ENCODE data around the gene CDPF1. TPM values are rescaled to one million over a fixed set of nuclear protein-coding genes. Genes with fewer than 3 reads are reported as not detected.

The CDPF1 gene, protein sequence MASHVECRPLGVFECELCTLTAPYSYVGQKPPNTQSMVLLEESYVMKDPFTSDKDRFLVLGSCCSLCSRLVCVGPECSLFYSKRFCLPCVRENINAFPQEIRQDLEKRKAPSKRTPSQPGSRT
- total RNA-seq (10 to 100 TPM in 1 of 2 donors, 1 to 10 TPM in 1; 8.9 to 17.2 TPM), polyA plus RNA-seq (10 to 100 TPM; 11.6 to 13.2 TPM)
- long read RNA-seq, donor 1, transcript CDPF1-201 (4 exons, 1,875 nt): major isoform, 8 of 8 reads
- long read RNA-seq, donor 1, partial matches to known transcripts: 0 of 8 reads
- long read RNA-seq, donor 1, other reads (novel, unspliced or antisense): 0 of 8 reads
- long read RNA-seq, donor 2, partial matches to known transcripts: 0 of 2 reads
- long read RNA-seq, donor 2, other reads (novel, unspliced or antisense): 0 of 2 reads
- long read RNA-seq, donor 3, partial matches to known transcripts: 0 of 4 reads
- long read RNA-seq, donor 3, other reads (novel, unspliced or antisense): 0 of 4 reads
- long read RNA-seq, donor 4, partial matches to known transcripts: 0 of 4 reads
- long read RNA-seq, donor 4, other reads (novel, unspliced or antisense): 0 of 4 reads
- long read RNA-seq, donor 5, partial matches to known transcripts: 5 of 11 reads
- long read RNA-seq, donor 5, other reads (novel, unspliced or antisense): 0 of 11 reads

DNA sequence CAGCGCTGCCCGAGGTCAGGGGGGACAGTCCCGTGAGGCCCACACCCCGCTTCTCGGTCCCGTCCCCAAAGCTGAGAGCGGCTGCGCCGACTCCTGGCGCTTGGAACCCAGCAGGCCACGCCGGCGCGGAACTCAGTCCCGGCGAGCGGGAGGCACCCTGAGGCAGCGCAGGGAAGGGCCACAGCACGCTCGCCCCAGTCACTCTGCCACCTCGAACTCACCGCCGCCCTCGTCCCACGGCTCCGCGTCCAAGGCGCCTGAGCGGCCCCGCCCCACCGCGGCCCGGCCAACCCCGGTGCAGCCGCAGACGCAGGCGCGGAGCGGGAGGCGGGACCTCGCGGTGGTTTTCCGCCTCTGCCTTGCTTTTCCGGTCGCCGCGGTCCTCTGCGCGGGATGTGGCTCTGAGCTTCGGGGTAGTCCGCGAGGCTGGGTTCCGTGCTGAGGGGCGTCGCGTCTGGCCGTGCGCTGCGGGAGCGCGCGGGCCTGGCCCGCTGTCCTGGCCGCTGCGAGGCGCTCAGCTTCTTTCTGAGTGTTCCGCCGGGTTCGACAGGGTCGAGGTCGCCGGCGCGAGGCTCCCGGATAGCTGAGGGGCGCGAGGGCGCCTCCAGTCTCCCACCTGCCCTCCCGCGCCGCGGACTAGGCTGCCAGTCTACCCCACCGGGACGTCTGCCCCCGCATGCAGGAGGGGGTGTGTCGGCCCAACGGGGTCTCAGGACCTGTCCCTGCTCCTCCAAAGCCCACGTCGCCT lies at the start of gene CDPF1:
CDPF1 (minus strand) TSS at position 259 of the 748 bp plus-strand sequence. CDS start 2,009 bp downstream, outside the sequence.
- peaks cover 2 to 22% (median 5%) of the 10 kb centered on the region in 5 donors for H3K4me1 ChIP-seq (ENCODE audit: control insufficient read depth in 5 of 5, insufficient read depth in 5 of 5, low read length in 5 of 5)
- no peaks in the 10 kb centered on the region for H3K27me3 ChIP-seq (ENCODE audit: control insufficient read depth in 3 of 3, insufficient read depth in 3 of 3, low read length in 2 of 3)
- H3K9me3 ChIP-seq (ENCODE audit: control insufficient read depth in 4 of 4, insufficient read depth in 3 of 4, low read length in 3 of 4): no peaks in the 10 kb centered on the region
- peaks cover 0 to 4% (median 0%) of the 10 kb centered on the region in 4 donors for H3K36me3 ChIP-seq (ENCODE audit: control insufficient read depth in 4 of 4, insufficient read depth in 4 of 4, low read length in 4 of 4)
- peak; percentile 82 to 93 (median 88) for DNase-seq
- peak within 1 kb of the TSS; percentile 77 for H3K4me3 ChIP-seq
- 0% methylated on average over 70 to 89 of the region's 89 CpGs for WGBS, 2 donors
- H3K27ac ChIP-seq (ENCODE audit: low read depth in 1 of 2, low read length in 1 of 2): peak within 1 kb of the TSS; percentile 90 to 97
- ATAC-seq (ENCODE audit: insufficient read depth, low FRiP score): peak; percentile 99
- H3K9ac ChIP-seq (ENCODE audit: insufficient read depth in 1 of 2, low read length in 2 of 2): peak within 1 kb of the TSS; percentile 23 to 46
- TF ChIP-seq, protein P1, sequence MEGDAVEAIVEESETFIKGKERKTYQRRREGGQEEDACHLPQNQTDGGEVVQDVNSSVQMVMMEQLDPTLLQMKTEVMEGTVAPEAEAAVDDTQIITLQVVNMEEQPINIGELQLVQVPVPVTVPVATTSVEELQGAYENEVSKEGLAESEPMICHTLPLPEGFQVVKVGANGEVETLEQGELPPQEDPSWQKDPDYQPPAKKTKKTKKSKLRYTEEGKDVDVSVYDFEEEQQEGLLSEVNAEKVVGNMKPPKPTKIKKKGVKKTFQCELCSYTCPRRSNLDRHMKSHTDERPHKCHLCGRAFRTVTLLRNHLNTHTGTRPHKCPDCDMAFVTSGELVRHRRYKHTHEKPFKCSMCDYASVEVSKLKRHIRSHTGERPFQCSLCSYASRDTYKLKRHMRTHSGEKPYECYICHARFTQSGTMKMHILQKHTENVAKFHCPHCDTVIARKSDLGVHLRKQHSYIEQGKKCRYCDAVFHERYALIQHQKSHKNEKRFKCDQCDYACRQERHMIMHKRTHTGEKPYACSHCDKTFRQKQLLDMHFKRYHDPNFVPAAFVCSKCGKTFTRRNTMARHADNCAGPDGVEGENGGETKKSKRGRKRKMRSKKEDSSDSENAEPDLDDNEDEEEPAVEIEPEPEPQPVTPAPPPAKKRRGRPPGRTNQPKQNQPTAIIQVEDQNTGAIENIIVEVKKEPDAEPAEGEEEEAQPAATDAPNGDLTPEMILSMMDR (IDR thresholded peaks at IDR 0.05; ENCODE audit: control extremely low read depth, extremely low read depth): no peak

DNA sequence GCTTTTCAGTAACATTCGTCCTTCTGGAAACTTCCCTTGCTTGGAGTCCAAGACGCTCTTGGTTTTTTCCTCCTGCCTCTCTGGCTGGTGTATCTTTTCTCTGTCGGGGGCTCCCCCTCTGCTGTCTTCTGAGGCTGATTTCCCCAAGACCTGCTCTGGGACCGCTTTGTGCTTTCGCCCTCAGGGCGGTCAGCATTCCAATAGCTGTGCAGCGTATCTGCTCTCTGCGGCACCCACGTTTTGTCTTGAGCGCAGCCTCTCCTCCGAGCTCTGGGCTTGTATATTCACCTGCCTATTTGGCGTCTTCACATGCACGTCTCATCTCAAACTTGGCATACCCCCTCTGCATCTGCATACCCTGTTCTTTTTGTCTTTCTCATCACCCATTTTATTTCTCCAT lies 49.0 kb upstream of the CDPF1 start:
- Histone ChIP-seq H3K4me3 (no peak overlapping the region), H3K4me1 (ENCODE audit: control insufficient read depth in 5 of 5, insufficient read depth in 5 of 5, low read length in 5 of 5) (peaks cover 0 to 23% (median 6%) of the 10 kb centered on the region in 5 donors), H3K9ac (ENCODE audit: insufficient read depth in 1 of 2, low read length in 2 of 2) (no peak overlapping the region), H3K27me3 (ENCODE audit: control insufficient read depth in 3 of 3, insufficient read depth in 3 of 3, low read length in 2 of 3) (no peaks in the 10 kb centered on the region), H3K36me3 (ENCODE audit: control insufficient read depth in 4 of 4, insufficient read depth in 4 of 4, low read length in 4 of 4) (peaks cover 0 to 6% (median 3%) of the 10 kb centered on the region in 4 donors), H3K27ac (ENCODE audit: low read depth in 1 of 2, low read length in 1 of 2) (no peak overlapping the region), H3K9me3 (ENCODE audit: control insufficient read depth in 4 of 4, insufficient read depth in 3 of 4, low read length in 3 of 4) (no peaks in the 10 kb centered on the region)
- TF ChIP-seq, protein P1 (IDR thresholded peaks at IDR 0.05; ENCODE audit: control extremely low read depth, extremely low read depth): no peak
- ATAC-seq (ENCODE audit: insufficient read depth, low FRiP score) (no peak), DNase-seq (no peak)
- 96% methylated on average over 13 of the region's 13 CpGs for WGBS, 2 donors

DNA sequence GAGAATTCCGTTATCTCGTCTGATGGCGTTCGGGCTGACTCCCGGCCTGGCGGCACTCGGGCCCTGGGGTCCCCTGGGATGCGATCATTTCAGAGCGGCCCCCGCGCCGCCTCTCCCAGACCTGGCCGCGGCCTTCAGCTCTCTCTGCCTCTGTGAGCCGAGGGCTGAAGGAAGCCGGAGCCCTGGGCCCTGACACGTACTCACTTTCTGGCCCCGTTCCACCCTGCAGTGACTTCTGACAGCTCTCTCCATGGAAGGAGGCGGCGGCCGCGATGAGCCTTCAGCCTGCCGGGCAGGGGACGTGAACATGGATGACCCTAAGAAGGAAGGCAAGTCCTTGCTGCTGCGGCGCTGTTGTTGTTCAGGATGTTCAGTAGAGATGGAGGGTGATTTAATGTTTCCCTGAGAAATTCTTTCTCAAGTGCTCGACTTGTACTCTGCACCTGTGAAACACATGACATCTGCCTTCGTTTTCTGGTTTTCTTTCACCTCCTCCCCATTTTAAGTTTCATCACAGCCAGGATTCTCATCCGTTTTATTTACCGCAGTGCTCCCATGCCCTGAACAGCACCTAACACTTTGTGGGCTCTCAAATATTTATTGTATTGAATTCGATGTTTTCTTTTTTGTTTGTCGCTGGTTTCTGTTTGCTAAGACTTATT lies 47.2 kb upstream of the CDPF1 start:
- Histone ChIP-seq H3K27me3 (ENCODE audit: control insufficient read depth in 3 of 3, insufficient read depth in 3 of 3, low read length in 2 of 3) (no peaks in the 10 kb centered on the region), H3K36me3 (ENCODE audit: control insufficient read depth in 4 of 4, insufficient read depth in 4 of 4, low read length in 4 of 4) (peaks cover 3 to 12% (median 10%) of the 10 kb centered on the region in 4 donors), H3K27ac (ENCODE audit: low read depth in 1 of 2, low read length in 1 of 2) (no peak overlapping the region), H3K9me3 (ENCODE audit: control insufficient read depth in 4 of 4, insufficient read depth in 3 of 4, low read length in 3 of 4) (peaks cover 0 to 2% (median 0%) of the 10 kb centered on the region in 4 donors), H3K4me3 (peak overlapping the region; percentile 40), H3K9ac (ENCODE audit: insufficient read depth in 1 of 2, low read length in 2 of 2) (peak overlapping the region in 1 of 2 donors; percentile 17), H3K4me1 (ENCODE audit: control insufficient read depth in 5 of 5, insufficient read depth in 5 of 5, low read length in 5 of 5) (peaks cover 0 to 23% (median 6%) of the 10 kb centered on the region in 5 donors)
- ATAC-seq (ENCODE audit: insufficient read depth, low FRiP score) (no peak), DNase-seq (peak; percentile 21 to 44 (median 23))
- TF ChIP-seq, protein P1 (IDR thresholded peaks at IDR 0.05; ENCODE audit: control extremely low read depth, extremely low read depth): no peak
- 7 to 8% methylated on average over 28 to 32 of the region's 32 CpGs for WGBS, 2 donors
